Astrocyte (in vitro differentiated cells and primary cell): ENCODE results near the gene GRPEL2. TPM values are rescaled to one million over a fixed set of nuclear protein-coding genes. Genes with fewer than 3 reads are reported as not detected.

Source experiments
- DNase-seq: peaks from one replicate; pipeline ENCODE4 v3.0.0-alpha.2; 2010; ENCODE audit warnings: low read depth
- FAIRE-seq: peaks from 2 replicates; lab custom pipeline; 2011; peaks lifted over from hg19 to GRCh38; lab: Jason Lieb, UNC
- H2AFZ ChIP-seq: 2 replicates; pipeline ENCODE4 v1.6.0; 2012; ENCODE audit warnings: low read depth, low read length, inconsistent platforms
- H3K27ac ChIP-seq: 2 replicates; pipeline ENCODE4 v1.5.1; 2011; ENCODE audit warnings: low read depth, low read length, inconsistent platforms
- H3K27me3 ChIP-seq: 2 replicates; pipeline ENCODE4 v1.6.0; 2011; ENCODE audit warnings: low read length, inconsistent platforms; ENCODE audit not compliant: insufficient read depth
- H3K36me3 ChIP-seq: 2 replicates; pipeline ENCODE4 v1.5.1; 2011; ENCODE audit warnings: low read length, inconsistent platforms; ENCODE audit not compliant: insufficient read depth
- H3K4me1 ChIP-seq: 2 replicates; pipeline ENCODE4 v1.5.1; 2011; ENCODE audit warnings: low read length, inconsistent platforms; ENCODE audit not compliant: insufficient read depth
- H3K4me2 ChIP-seq: 2 replicates; pipeline ENCODE4 v1.6.0; 2012; ENCODE audit warnings: low read length, inconsistent platforms
- H3K4me3 ChIP-seq: 2 replicates; pipeline ENCODE4 v1.5.1; 2011; ENCODE audit warnings: low read depth, mild to moderate bottlenecking, low read length, inconsistent platforms; ENCODE audit not compliant: insufficient read depth
- H3K79me2 ChIP-seq: 2 replicates; pipeline ENCODE4 v1.6.0; 2012; ENCODE audit warnings: mild to moderate bottlenecking, low read length, inconsistent platforms; ENCODE audit not compliant: insufficient read depth
- H3K9ac ChIP-seq: 2 replicates; pipeline ENCODE4 v1.6.0; 2012; ENCODE audit warnings: mild to moderate bottlenecking, low read length, inconsistent platforms
- H3K9me3 ChIP-seq: 2 replicates; pipeline ENCODE4 v1.5.1; 2012; ENCODE audit warnings: low read depth, mild to moderate bottlenecking, low read length, inconsistent platforms; ENCODE audit not compliant: insufficient read depth
- H4K20me1 ChIP-seq: 2 replicates; pipeline ENCODE4 v1.6.0; 2012; ENCODE audit warnings: low read length, inconsistent platforms; ENCODE audit not compliant: insufficient read depth
- H3K27ac Mint-ChIP-seq: one replicate; pipeline ENCODE4 v1.8.0; 2021; ENCODE audit warnings: mild to moderate bottlenecking, mixed read lengths; ENCODE audit not compliant: unreplicated experiment
- H3K27me3 Mint-ChIP-seq: one replicate; pipeline ENCODE4 v1.8.0; 2021; ENCODE audit warnings: low read depth, mixed read lengths; ENCODE audit not compliant: unreplicated experiment
- H3K36me3 Mint-ChIP-seq: one replicate; pipeline ENCODE4 v1.8.0; 2021; ENCODE audit warnings: low read depth, mixed read lengths; ENCODE audit not compliant: unreplicated experiment
- H3K4me1 Mint-ChIP-seq: one replicate; pipeline ENCODE4 v1.8.0; 2021; ENCODE audit warnings: low read depth, mixed read lengths; ENCODE audit not compliant: unreplicated experiment
- H3K4me3 Mint-ChIP-seq: one replicate; pipeline ENCODE4 v1.8.0; 2021; ENCODE audit warnings: mild to moderate bottlenecking, moderate library complexity, mixed read lengths; ENCODE audit not compliant: unreplicated experiment
- H3K9me3 Mint-ChIP-seq: one replicate; pipeline ENCODE4 v1.8.0; 2021; ENCODE audit warnings: mild to moderate bottlenecking, mixed read lengths; ENCODE audit not compliant: unreplicated experiment
- EZH2 ChIP-seq: IDR thresholded peaks from 2 replicates; pipeline ENCODE4 v1.6.1; 2012; ENCODE audit warnings: mild to moderate bottlenecking, low read length, inconsistent platforms; ENCODE audit not compliant: insufficient read depth
- total RNA-seq: library from RNA; stranded (reverse); gene quantifications from 2 replicates; pipeline ENCODE4 v1.2.1, GENCODE V29; 2021
- TF ChIP-seq, protein P1 (sequence below): IDR thresholded peaks from 2 replicates; pipeline ENCODE4 v1.5.1; 2011; ENCODE audit warnings: low read depth, mild to moderate bottlenecking, inconsistent platforms, low read length, moderate library complexity; ENCODE audit not compliant: insufficient read depth

GRPEL2 gene
- total RNA-seq, 1 donor from 2014 or later: 26.0 TPM

DNA sequence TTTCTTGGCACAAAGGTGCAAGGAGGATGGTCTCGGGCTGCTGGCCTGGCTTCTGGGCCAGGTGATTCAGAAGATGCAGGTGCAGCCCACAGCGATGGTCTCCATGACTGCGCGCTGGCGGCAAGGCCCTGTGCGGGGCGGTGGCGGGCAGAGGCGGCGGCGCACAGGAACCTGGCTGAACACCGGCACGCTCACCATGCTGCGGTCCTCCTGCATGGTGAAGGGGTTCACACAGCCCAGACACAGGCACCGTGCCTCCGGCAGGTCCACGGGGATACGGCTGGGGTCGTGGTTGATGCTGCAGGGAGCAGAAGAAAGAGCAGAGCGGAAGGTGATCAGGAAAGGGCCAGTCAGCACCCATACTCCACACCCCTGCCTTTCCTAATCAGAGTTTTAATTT lies 29.0 kb downstream of the GRPEL2 start:
- no peaks in the 10 kb centered on the region for H3K79me2 ChIP-seq
- H3K27ac ChIP-seq: no peak overlapping the region
- no peaks in the 10 kb centered on the region for H3K27me3 ChIP-seq
- no peaks in the 10 kb centered on the region for H4K20me1 ChIP-seq
- FAIRE-seq: no peak
- peaks cover 3% of the 10 kb centered on the region for H3K9me3 ChIP-seq
- H3K4me3 ChIP-seq: no peak overlapping the region
- H3K27ac Mint-ChIP-seq: no peak overlapping the region
- no peak for TF ChIP-seq EZH2
- TF ChIP-seq, protein P1, sequence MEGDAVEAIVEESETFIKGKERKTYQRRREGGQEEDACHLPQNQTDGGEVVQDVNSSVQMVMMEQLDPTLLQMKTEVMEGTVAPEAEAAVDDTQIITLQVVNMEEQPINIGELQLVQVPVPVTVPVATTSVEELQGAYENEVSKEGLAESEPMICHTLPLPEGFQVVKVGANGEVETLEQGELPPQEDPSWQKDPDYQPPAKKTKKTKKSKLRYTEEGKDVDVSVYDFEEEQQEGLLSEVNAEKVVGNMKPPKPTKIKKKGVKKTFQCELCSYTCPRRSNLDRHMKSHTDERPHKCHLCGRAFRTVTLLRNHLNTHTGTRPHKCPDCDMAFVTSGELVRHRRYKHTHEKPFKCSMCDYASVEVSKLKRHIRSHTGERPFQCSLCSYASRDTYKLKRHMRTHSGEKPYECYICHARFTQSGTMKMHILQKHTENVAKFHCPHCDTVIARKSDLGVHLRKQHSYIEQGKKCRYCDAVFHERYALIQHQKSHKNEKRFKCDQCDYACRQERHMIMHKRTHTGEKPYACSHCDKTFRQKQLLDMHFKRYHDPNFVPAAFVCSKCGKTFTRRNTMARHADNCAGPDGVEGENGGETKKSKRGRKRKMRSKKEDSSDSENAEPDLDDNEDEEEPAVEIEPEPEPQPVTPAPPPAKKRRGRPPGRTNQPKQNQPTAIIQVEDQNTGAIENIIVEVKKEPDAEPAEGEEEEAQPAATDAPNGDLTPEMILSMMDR: no peak
- H3K4me1 Mint-ChIP-seq: no peaks in the 10 kb centered on the region
- peaks cover 2% of the 10 kb centered on the region for H3K36me3 Mint-ChIP-seq
- peaks cover 1% of the 10 kb centered on the region for H3K27me3 Mint-ChIP-seq
- H3K4me2 ChIP-seq: no peak overlapping the region
- no peaks in the 10 kb centered on the region for H3K4me1 ChIP-seq
- no peak overlapping the region for H3K4me3 Mint-ChIP-seq
- no peak for DNase-seq
- no peak overlapping the region for H3K9ac ChIP-seq
- H3K36me3 ChIP-seq: no peaks in the 10 kb centered on the region
- H3K9me3 Mint-ChIP-seq: no peaks in the 10 kb centered on the region
- no peak overlapping the region for H2AFZ ChIP-seq

- Histone ChIP-seq H2AFZ (no peak overlapping the region), H3K9ac (no peak overlapping the region)
- TF ChIP-seq, protein P1: no peak
- no peak for TF ChIP-seq EZH2
Measured at GRCh38 chr5:149374801-149375200, 29.5 kb downstream of the GRPEL2 start.

GRCh38 chr5:149375434-149375833 lies 30.1 kb downstream of the GRPEL2 start:
- H3K4me3 ChIP-seq: no peak overlapping the region
- no peaks in the 10 kb centered on the region for H3K27me3 ChIP-seq
- H3K9ac ChIP-seq: no peak overlapping the region
- no peaks in the 10 kb centered on the region for H3K9me3 Mint-ChIP-seq
- H3K9me3 ChIP-seq: peaks cover 3% of the 10 kb centered on the region
- H3K4me1 Mint-ChIP-seq: peaks cover 2% of the 10 kb centered on the region
- no peaks in the 10 kb centered on the region for H4K20me1 ChIP-seq
- no peak overlapping the region for H3K27ac Mint-ChIP-seq
- no peaks in the 10 kb centered on the region for H3K4me1 ChIP-seq
- H2AFZ ChIP-seq: no peak overlapping the region
- no peaks in the 10 kb centered on the region for H3K36me3 ChIP-seq
- TF ChIP-seq EZH2: no peak
- DNase-seq (no peak), FAIRE-seq (no peak)
- H3K4me3 Mint-ChIP-seq: no peak overlapping the region
- peaks cover 2% of the 10 kb centered on the region for H3K36me3 Mint-ChIP-seq
- H3K27ac ChIP-seq: no peak overlapping the region
- no peaks in the 10 kb centered on the region for H3K79me2 ChIP-seq
- peaks cover 1% of the 10 kb centered on the region for H3K27me3 Mint-ChIP-seq
- no peak overlapping the region for H3K4me2 ChIP-seq

More at GRCh38 chr5:149374801-149375200, 29.5 kb downstream of the GRPEL2 start:
- no peaks in the 10 kb centered on the region for H3K36me3 ChIP-seq
- H3K27ac Mint-ChIP-seq: no peak overlapping the region
- H3K27ac ChIP-seq: no peak overlapping the region
- H3K79me2 ChIP-seq: no peaks in the 10 kb centered on the region
- DNase-seq (no peak), FAIRE-seq (no peak)
- no peaks in the 10 kb centered on the region for H4K20me1 ChIP-seq
- H3K27me3 Mint-ChIP-seq: peaks cover 1% of the 10 kb centered on the region
- no peaks in the 10 kb centered on the region for H3K4me1 ChIP-seq
- no peak overlapping the region for H3K4me2 ChIP-seq
- H3K27me3 ChIP-seq: no peaks in the 10 kb centered on the region
- H3K4me3 Mint-ChIP-seq: no peak overlapping the region
- H3K4me1 Mint-ChIP-seq: no peaks in the 10 kb centered on the region
- peaks cover 2% of the 10 kb centered on the region for H3K36me3 Mint-ChIP-seq
- no peaks in the 10 kb centered on the region for H3K9me3 Mint-ChIP-seq
- peaks cover 3% of the 10 kb centered on the region for H3K9me3 ChIP-seq
- H3K4me3 ChIP-seq: no peak overlapping the region
